Activated T-helper 1 cell treated with anti-CD3 and anti-CD28 coated beads, Interleukin-12 subunit alpha, Interleukin-12 subunit beta, Interleukin-2, Interleukin-4 antibody, amounts not matched to agents 30 ng/mL and 10 ng/mL and 1 ng/mL, durations not matched to agents 14 hours and 24 hours and 36 hours (primary cell): Measurements from ENCODE around the gene SOS2. TPM values are rescaled to one million over a fixed set of nuclear protein-coding genes. Genes with fewer than 3 reads are reported as not detected.
A peak's percentile ranks its signal among the peaks of the same experiment; 100 is the strongest.

Experiments
- DNase-seq: peaks from one replicate; pipeline ENCODE4 v3.0.0; 2021; ENCODE audit warnings: low spot score
- H3K27ac Mint-ChIP-seq: one replicate; pipeline ENCODE4 v1.8.0; 2021; ENCODE audit warnings: mild to moderate bottlenecking, mixed read lengths
- H3K27me3 Mint-ChIP-seq: one replicate; pipeline ENCODE4 v1.8.0; 2022; ENCODE audit warnings: mild to moderate bottlenecking, moderate library complexity, mixed read lengths; ENCODE audit not compliant: insufficient read depth
- H3K36me3 Mint-ChIP-seq: one replicate; pipeline ENCODE4 v1.8.0; 2021; ENCODE audit warnings: low read depth, mixed read lengths
- H3K4me1 Mint-ChIP-seq: one replicate; pipeline ENCODE4 v1.8.0; 2021; ENCODE audit warnings: low read depth, mixed read lengths
- H3K4me3 Mint-ChIP-seq: one replicate; pipeline ENCODE4 v1.8.0; 2021; ENCODE audit warnings: mild to moderate bottlenecking, moderate library complexity, mixed read lengths
- H3K9me3 Mint-ChIP-seq: one replicate; pipeline ENCODE4 v1.8.0; 2021; ENCODE audit warnings: mixed read lengths
- intact Hi-C: fragments of 100-400 bp; cut with micrococcal nuclease; formaldehyde crosslinking; loops from one replicate; pipeline ENCODE4 v1.15.1; 2024
- total RNA-seq: library from RNA; stranded (reverse); gene quantifications from 2 replicates; pipeline ENCODE4 v1.2.3, GENCODE V29; 2022

The SOS2 gene
- total RNA-seq, 1 donor from 2014 or later: 19.9 TPM

DNA sequence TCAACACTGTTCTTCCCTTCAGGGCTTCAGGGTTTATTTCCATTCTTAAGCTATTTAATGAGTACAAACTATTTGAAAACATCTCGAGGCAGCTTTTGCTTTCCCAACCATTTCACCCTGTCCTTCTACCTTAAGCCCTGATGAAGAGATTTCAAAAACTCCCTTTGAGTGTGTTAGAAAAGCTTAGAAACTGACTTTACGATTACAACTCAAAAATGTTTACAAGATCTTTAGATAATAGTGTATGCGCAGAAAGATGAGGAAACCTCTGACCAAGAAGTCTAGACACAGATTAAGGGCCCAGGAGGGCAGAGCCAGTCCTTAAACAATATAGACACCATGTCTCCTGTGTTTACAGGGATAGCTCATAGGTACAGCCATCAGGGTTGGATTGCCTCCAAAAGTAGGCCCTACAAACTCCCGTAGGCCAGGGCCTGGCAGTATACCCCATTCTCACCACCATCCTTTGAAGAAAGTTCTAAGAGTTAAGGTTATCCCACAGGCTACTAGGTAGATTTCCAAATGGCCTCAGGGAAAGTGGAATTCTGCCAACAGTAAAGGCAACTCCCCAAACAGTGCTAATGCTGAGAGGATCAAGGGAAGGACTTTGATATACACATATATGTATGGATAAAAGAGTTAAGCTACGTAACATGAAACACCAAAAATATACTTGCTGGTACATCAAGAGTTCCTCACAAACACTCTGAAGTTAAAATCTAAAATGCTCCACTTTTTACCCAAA is 11.4 kb upstream of the SOS2 start:
- Mint-ChIP-seq H3K36me3 (peaks cover 6% of the 10 kb centered on the region), H3K9me3 (no peaks in the 10 kb centered on the region), H3K4me1 (no peaks in the 10 kb centered on the region), H3K27me3 (no peaks in the 10 kb centered on the region), H3K4me3 (no peak overlapping the region), H3K27ac (no peak overlapping the region)
- no peak for DNase-seq
- intact Hi-C loops: no loop called here

DNA sequence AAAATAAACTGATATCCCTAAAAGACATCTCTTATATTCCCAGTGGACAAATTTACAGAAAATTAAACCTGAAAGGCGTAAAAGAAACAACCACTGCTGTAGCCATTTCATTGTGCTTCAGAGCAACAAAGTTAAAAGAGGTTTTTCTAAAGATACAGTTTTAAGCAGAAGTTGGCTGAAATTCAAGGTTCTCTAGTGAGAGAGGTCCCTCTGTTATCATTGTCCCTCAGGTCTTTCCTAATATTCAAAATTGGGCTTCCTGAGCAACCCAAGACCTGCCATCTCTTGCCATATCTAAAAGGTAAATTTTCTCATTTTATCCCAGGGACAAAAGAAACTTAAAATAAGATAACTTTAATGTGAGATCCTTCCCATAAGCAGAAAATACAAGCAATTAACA is 10.7 kb upstream of the SOS2 start:
- H3K9me3 Mint-ChIP-seq: peaks cover 4% of the 10 kb centered on the region
- H3K27ac Mint-ChIP-seq: no peak overlapping the region
- no peak overlapping the region for H3K4me3 Mint-ChIP-seq
- no peaks in the 10 kb centered on the region for H3K27me3 Mint-ChIP-seq
- no peaks in the 10 kb centered on the region for H3K4me1 Mint-ChIP-seq
- H3K36me3 Mint-ChIP-seq: peaks cover 6% of the 10 kb centered on the region
- intact Hi-C loops: no loop called here
- DNase-seq: no peak

GRCh38 chr14:50237427-50237826 is 6.0 kb upstream of the SOS2 start:
- no peak overlapping the region for H3K4me3 Mint-ChIP-seq
- intact Hi-C loops: no loop called here
- peaks cover 4% of the 10 kb centered on the region for H3K36me3 Mint-ChIP-seq
- peaks cover 14% of the 10 kb centered on the region for H3K4me1 Mint-ChIP-seq
- no peak overlapping the region for H3K27ac Mint-ChIP-seq
- peaks cover 17% of the 10 kb centered on the region for H3K9me3 Mint-ChIP-seq
- DNase-seq: no peak
- no peaks in the 10 kb centered on the region for H3K27me3 Mint-ChIP-seq

DNA sequence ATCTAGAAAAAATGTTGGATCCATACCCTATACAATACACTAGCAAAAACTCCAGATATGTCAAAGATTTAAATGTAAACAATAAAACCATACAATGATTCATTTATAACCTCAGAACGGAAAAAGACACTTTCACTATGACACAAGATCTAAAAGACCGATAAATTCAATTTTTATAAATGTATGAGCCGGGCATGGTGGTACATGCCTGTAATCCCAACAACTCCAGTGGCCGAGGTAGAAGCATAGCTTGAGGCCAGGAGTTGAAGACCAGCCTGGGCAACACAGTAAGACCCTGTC is 2.5 kb upstream of the SOS2 start:
- DNase-seq: no peak
- H3K36me3 Mint-ChIP-seq: peaks cover 6% of the 10 kb centered on the region
- intact Hi-C loops: loop anchor here (5.0 kb wide), 5 partner anchors 262 to 647 kb away; partner anchors contain the start of genes MGAT2, RPL36AL and RPS29
- peaks cover 35% of the 10 kb centered on the region for H3K4me1 Mint-ChIP-seq
- no peaks in the 10 kb centered on the region for H3K27me3 Mint-ChIP-seq
- peaks cover 17% of the 10 kb centered on the region for H3K9me3 Mint-ChIP-seq
- peak overlapping the region; percentile 79 for H3K27ac Mint-ChIP-seq
- peak overlapping the region; percentile 7 for H3K4me3 Mint-ChIP-seq

DNA sequence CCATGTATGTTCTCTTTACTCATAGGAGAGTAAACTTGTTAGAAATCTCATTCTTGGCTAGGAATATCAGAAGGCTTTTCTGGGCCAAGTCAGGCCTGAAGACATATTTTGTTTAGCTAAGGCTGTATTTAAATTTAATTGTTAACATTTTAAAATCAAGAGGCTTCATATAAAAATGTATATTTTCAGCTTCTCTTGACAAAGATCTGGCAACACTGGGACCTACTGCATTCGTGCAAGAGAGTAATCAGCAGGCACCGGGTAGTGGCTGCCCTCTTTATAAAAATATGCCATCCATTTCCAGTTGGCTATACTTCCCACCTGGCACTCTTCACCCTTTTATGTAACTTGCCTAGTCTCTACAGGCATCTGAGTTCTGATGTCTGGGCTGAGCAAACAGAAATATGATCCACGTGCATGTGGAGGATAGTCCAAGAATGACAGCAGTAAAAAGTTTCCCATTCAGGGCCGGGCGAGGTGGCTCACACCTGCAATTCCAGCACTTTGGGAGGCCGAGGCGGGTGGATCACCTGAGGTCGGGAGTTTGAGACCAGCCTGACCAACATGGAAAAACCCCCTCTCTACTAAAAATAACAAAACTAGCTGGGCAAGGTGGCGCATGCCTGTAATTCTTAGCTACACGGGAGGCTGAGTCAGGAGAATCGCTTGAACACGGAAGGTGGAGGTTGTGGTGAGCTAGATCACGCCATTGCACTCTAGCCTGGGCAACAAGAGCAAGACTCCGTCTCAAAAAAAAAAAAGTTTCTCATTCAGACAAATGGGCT is 2.0 kb upstream of the SOS2 start:
- intact Hi-C loops: loop anchor here (5.0 kb wide), 5 partner anchors 261 to 646 kb away; partner anchors contain the start of genes MGAT2, RPL36AL and RPS29
- H3K4me1 Mint-ChIP-seq: peaks cover 41% of the 10 kb centered on the region

GRCh38 chr14:50232276-50232642 is 881 bp upstream of the SOS2 start:
- DNase-seq: no peak
- H3K27ac Mint-ChIP-seq: peak overlapping the region; percentile 87

More for the DNA sequence above, 2.0 kb upstream of the SOS2 start:
- Mint-ChIP-seq H3K4me3 (peak overlapping the region; percentile 7), H3K9me3 (peaks cover 17% of the 10 kb centered on the region), H3K27ac (peak overlapping the region; percentile 79), H3K27me3 (no peaks in the 10 kb centered on the region), H3K36me3 (peaks cover 9% of the 10 kb centered on the region)
- no peak for DNase-seq

GRCh38 chr14:50230701-50231474 is 490 bp downstream of the SOS2 start:
- Mint-ChIP-seq H3K27me3 (no peaks in the 10 kb centered on the region), H3K36me3 (peaks cover 9% of the 10 kb centered on the region), H3K4me1 (peaks cover 52% of the 10 kb centered on the region), H3K27ac (peak overlapping the region; percentile 89), H3K4me3 (peak overlapping the region; percentile 86), H3K9me3 (peaks cover 12% of the 10 kb centered on the region)
- peak; percentile 21 for DNase-seq
- intact Hi-C loops: loop anchor here (1.0 to 5.0 kb wide), 16 partner anchors 81 to 644 kb away; partner anchors contain the start of genes ARF6, DMAC2L, KLHDC2 and L2HGDH

More at GRCh38 chr14:50232276-50232642, 881 bp upstream of the SOS2 start:
- Mint-ChIP-seq H3K4me1 (peaks cover 42% of the 10 kb centered on the region), H3K9me3 (peaks cover 13% of the 10 kb centered on the region), H3K36me3 (peaks cover 9% of the 10 kb centered on the region), H3K27me3 (no peaks in the 10 kb centered on the region), H3K4me3 (peak overlapping the region; percentile 80)
- intact Hi-C loops: loop anchor here (5.0 kb wide), 5 partner anchors 260 to 645 kb away; partner anchors contain the start of genes MGAT2, RPL36AL and RPS29

- no peaks in the 10 kb centered on the region for H3K27me3 Mint-ChIP-seq
- peaks cover 9% of the 10 kb centered on the region for H3K36me3 Mint-ChIP-seq
- peak; percentile 10 for DNase-seq
- peaks cover 6% of the 10 kb centered on the region for H3K9me3 Mint-ChIP-seq
- H3K4me3 Mint-ChIP-seq: peak overlapping the region; percentile 86
- peaks cover 57% of the 10 kb centered on the region for H3K4me1 Mint-ChIP-seq
- peak overlapping the region; percentile 89 for H3K27ac Mint-ChIP-seq
- intact Hi-C loops: loop anchor here (1.0 to 5.0 kb wide), 15 partner anchors 82 to 643 kb away; partner anchors contain the start of genes ARF6, DMAC2L, KLHDC2 and L2HGDH
Observed at GRCh38 chr14:50230401-50230700, 1.0 kb downstream of the SOS2 start.

DNA sequence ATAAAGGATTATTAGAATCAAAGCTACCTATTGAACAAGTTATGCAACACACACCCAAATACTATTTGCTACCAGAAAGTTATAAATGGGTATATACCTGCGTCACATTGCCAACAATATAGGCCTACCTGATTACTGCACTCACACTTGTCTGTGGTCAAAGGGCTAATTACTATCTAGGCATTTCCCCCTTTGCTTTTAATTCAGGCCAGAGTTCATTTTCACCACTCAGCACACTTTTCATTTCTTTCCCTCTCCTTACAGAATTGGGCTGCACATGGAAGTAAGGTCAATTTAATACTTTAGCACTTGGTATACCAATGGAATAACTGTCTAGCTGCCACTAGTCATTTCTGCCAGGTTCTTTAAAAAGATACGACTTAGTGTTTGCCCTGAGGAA is 1.7 kb downstream of the SOS2 start:
- peak overlapping the region; percentile 40 for H3K4me3 Mint-ChIP-seq
- peaks cover under 1% of the 10 kb centered on the region for H3K9me3 Mint-ChIP-seq
- intact Hi-C loops: loop anchor here (1.0 to 5.0 kb wide), 15 partner anchors 83 to 642 kb away; partner anchors contain the start of genes ARF6, DMAC2L, KLHDC2 and L2HGDH
- H3K36me3 Mint-ChIP-seq: peaks cover 5% of the 10 kb centered on the region
- no peaks in the 10 kb centered on the region for H3K27me3 Mint-ChIP-seq
- DNase-seq: no peak
- no peak overlapping the region for H3K27ac Mint-ChIP-seq
- peaks cover 54% of the 10 kb centered on the region for H3K4me1 Mint-ChIP-seq

DNA sequence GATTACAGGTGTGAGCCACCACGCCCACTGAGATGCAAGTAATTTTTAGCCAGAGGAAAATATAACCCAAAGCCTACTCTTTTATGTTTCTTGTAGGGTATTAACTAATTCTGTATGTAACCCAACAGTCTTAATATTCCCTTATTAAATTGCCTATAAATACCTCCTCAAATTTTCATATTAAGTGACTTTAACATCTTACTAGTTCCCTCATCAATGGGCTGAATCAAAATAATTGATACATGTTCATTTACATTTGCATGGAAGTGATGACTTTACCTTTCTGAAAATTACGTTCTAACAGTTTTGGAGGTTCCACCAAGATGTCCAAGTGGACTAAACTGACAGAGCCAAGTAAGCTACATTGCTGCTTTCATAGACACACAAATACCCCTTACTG is 3.1 kb downstream of the SOS2 start:
- Mint-ChIP-seq H3K27ac (no peak overlapping the region), H3K4me1 (peaks cover 46% of the 10 kb centered on the region), H3K4me3 (no peak overlapping the region), H3K27me3 (no peaks in the 10 kb centered on the region), H3K9me3 (no peaks in the 10 kb centered on the region), H3K36me3 (peaks cover 5% of the 10 kb centered on the region)
- no peak for DNase-seq
- intact Hi-C loops: no loop called here

DNA sequence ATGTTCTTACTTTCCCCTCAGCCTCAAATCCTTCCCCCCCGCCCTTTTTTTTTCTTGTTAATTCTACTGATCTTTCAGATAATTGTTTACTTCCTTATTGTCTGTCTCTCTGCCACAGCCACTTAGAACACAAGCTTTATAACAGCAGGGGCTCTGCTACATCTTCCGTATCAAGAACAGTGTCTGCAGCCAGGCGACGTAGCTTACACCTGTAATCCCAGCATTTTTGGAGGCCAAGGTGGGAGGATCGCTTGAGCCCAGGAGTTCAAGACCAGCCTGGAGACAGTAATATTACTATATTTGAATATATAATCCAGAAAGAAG is 5.4 kb downstream of the SOS2 start:
- Mint-ChIP-seq H3K9me3 (no peaks in the 10 kb centered on the region), H3K27me3 (no peaks in the 10 kb centered on the region), H3K36me3 (peaks cover 14% of the 10 kb centered on the region), H3K27ac (no peak overlapping the region), H3K4me3 (no peak overlapping the region), H3K4me1 (peaks cover 49% of the 10 kb centered on the region)
- DNase-seq: no peak
- intact Hi-C loops: no loop called here

DNA sequence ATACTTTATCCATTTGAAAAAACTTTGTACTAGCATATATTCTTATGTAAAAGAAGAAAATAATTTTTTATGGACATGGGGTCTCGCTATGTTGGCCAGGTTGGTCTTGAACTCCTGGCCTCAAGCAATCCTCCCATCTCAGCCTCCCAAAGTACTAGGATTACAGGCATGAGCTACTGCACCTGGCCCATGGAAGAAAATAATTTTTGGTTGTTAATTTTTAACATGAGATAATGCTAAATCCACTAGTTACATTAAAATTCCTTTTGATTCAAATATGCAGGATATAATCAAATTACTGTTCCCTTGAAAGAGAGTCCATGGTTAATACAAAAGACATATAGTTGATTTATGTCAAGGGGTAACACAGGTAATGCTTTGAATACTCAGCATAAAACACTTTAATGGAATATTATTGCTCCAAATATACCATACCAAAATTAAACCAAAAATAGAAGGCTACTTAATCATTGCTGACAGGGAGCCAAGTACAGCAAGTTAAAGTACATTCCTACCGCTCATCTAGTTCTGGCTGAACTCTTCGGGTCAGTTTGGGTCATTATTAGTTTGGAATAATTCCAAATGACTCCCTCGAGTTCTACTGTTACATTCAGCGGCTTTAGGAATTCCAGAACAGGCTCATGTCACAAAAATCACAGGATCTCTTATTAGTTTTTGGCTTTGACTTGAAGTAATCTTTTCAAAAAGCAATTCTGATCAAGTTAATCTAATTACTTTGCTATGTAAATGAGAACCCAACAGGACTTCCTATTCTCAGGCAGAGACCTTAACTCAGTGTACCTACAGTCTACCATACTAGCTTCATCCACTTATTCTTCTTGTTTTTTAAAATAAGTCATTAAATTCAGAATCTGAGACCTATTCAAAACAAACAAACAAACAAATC is 6.1 kb downstream of the SOS2 start:
- Mint-ChIP-seq H3K27ac (no peak overlapping the region), H3K36me3 (peaks cover 14% of the 10 kb centered on the region), H3K27me3 (no peaks in the 10 kb centered on the region), H3K4me1 (peaks cover 47% of the 10 kb centered on the region), H3K4me3 (no peak overlapping the region), H3K9me3 (no peaks in the 10 kb centered on the region)
- intact Hi-C loops: no loop called here
- no peak for DNase-seq
